Upper lobe of left lung (tissue), 6 donors: ENCODE data around the gene IDS. TPM values are rescaled to one million over a fixed set of nuclear protein-coding genes. Genes with fewer than 3 reads are reported as not detected.

Source experiments
- ATAC-seq, 2 donors: fragments of 200-7000 bp; cut with Tn5 transposase; one replicate each; pipeline ENCODE4 v1.9.1; 2022; ENCODE audit warnings: mild to moderate bottlenecking in 2 of 2, moderate library complexity in 2 of 2; ENCODE audit not compliant: low FRiP score in 2 of 2
- DNase-seq, 2 donors: peaks; one replicate each; pipeline ENCODE4 v3.0.0-alpha.2; 2019 to 2020
- H3K27ac ChIP-seq, 4 donors: fragments of 200-600 bp; sonication (generic); one replicate each; pipeline ENCODE4 v1.5.1; 2016 to 2019
- H3K27me3 ChIP-seq, 4 donors: fragments of 200-600 bp; sonication (generic); one replicate each; pipeline ENCODE4 v1.5.1; 2017 to 2019
- H3K36me3 ChIP-seq, 4 donors: fragments of 200-600 bp; sonication (generic); one replicate each; pipeline ENCODE4 v1.5.1; 2016 to 2019
- H3K4me1 ChIP-seq, 4 donors: fragments of 200-600 bp; sonication (generic); one replicate each; pipeline ENCODE4 v1.5.1; 2018 to 2019
- H3K4me3 ChIP-seq, 4 donors: fragments of 200-600 bp; sonication (generic); one replicate each; pipeline ENCODE4 v1.5.1; 2017 to 2019; ENCODE audit warnings: mild to moderate bottlenecking in 2 of 4, moderate library complexity in 1 of 4
- H3K9me3 ChIP-seq, 4 donors: fragments of 200-600 bp; sonication (generic); one replicate each; pipeline ENCODE4 v1.5.1; 2018 to 2019
- EP300 ChIP-seq, 4 donors: sonication (generic); formaldehyde crosslinking; IDR thresholded peaks; one replicate each; pipeline ENCODE4 v1.5.1; 2017; ENCODE audit warnings: antibody characterized with exemption in 4 of 4, control low read depth in 2 of 4
- POLR2A ChIP-seq, 4 donors: fragments of 450-650 bp; IDR thresholded peaks; one replicate each; pipeline ENCODE4 v1.5.1; 2016 to 2017; ENCODE audit warnings: antibody characterized with exemption in 4 of 4, mild to moderate bottlenecking in 2 of 4
- POLR2AphosphoS5 ChIP-seq, 2 donors: sonication (generic); formaldehyde crosslinking; IDR thresholded peaks; one replicate each; pipeline ENCODE4 v1.5.1; 2017; ENCODE audit warnings: antibody characterized with exemption in 2 of 2
- WGBS, 2 donors: methylation state at CpG; one replicate each; pipeline ENCODE4 v1.1.5; 2017 to 2018; 5-methylcytosine and 5-hydroxymethylcytosine counted together
- total RNA-seq, 6 donors: library from RNA; depleted of rRNA in 4 of 6; stranded (reverse); fragments of >200 nt in 4 of 6; gene quantifications; one replicate each; pipeline versions ENCODE4 v1.1.0 to v1.2.1, GENCODE V29; 2016 to 2021
- TF ChIP-seq, protein P1 (sequence below), 6 experiments: fragments of 450-650 bp in 4 of 6; fragments of 200-600 bp in 2 of 6; sonication (generic) in 2 of 6; IDR thresholded peaks; one replicate each; pipeline ENCODE4 v1.5.1; 2016 to 2019; ENCODE audit warnings: antibody characterized with exemption in 6 of 6
- donor health status: DM: no; HTN: no; CAD: no; lungs with moderate emphysema.
- donor health status: DM: no; HTN: yes; CAD: no; lungs with severe emphysema.

Gene IDS
- total RNA-seq, 6 donors from 2014 or later: 77.5 to 130 (median 97.5) TPM

- H3K27me3 ChIP-seq: no peaks in the 10 kb centered on the region
- H3K36me3 ChIP-seq: no peaks in the 10 kb centered on the region
- H3K4me3 ChIP-seq: no peak overlapping the region
- 17 to 38% methylated on average over 9 of the region's 9 CpGs for WGBS, 2 donors
- no peak for ATAC-seq
- no peaks in the 10 kb centered on the region for H3K9me3 ChIP-seq
- no peak overlapping the region for H3K27ac ChIP-seq
- H3K4me1 ChIP-seq: no peaks in the 10 kb centered on the region
- DNase-seq: no peak
- TF ChIP-seq POLR2AphosphoS5 (IDR thresholded peaks at IDR 0.05): no peak
- TF ChIP-seq, protein P1, sequence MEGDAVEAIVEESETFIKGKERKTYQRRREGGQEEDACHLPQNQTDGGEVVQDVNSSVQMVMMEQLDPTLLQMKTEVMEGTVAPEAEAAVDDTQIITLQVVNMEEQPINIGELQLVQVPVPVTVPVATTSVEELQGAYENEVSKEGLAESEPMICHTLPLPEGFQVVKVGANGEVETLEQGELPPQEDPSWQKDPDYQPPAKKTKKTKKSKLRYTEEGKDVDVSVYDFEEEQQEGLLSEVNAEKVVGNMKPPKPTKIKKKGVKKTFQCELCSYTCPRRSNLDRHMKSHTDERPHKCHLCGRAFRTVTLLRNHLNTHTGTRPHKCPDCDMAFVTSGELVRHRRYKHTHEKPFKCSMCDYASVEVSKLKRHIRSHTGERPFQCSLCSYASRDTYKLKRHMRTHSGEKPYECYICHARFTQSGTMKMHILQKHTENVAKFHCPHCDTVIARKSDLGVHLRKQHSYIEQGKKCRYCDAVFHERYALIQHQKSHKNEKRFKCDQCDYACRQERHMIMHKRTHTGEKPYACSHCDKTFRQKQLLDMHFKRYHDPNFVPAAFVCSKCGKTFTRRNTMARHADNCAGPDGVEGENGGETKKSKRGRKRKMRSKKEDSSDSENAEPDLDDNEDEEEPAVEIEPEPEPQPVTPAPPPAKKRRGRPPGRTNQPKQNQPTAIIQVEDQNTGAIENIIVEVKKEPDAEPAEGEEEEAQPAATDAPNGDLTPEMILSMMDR (IDR thresholded peaks at IDR 0.05): no peak
- TF ChIP-seq POLR2A (IDR thresholded peaks at IDR 0.05): no peak
- no peak for TF ChIP-seq EP300 (IDR thresholded peaks at IDR 0.05)
Measured at GRCh38 chrX:149456476-149457245, 48.4 kb downstream of the IDS start.

- Histone ChIP-seq H3K27me3 (no peaks in the 10 kb centered on the region), H3K9me3 (no peaks in the 10 kb centered on the region), H3K36me3 (no peaks in the 10 kb centered on the region), H3K4me1 (no peaks in the 10 kb centered on the region), H3K27ac (no peak overlapping the region), H3K4me3 (no peak overlapping the region)
- ATAC-seq: no peak
- TF ChIP-seq EP300 (IDR thresholded peaks at IDR 0.05) (no peak), POLR2AphosphoS5 (IDR thresholded peaks at IDR 0.05) (no peak), POLR2A (IDR thresholded peaks at IDR 0.05) (no peak)
- TF ChIP-seq, protein P1 (IDR thresholded peaks at IDR 0.05): no peak
- no peak for DNase-seq
Measured at GRCh38 chrX:149455934-149456333, 49.2 kb downstream of the IDS start.

DNA sequence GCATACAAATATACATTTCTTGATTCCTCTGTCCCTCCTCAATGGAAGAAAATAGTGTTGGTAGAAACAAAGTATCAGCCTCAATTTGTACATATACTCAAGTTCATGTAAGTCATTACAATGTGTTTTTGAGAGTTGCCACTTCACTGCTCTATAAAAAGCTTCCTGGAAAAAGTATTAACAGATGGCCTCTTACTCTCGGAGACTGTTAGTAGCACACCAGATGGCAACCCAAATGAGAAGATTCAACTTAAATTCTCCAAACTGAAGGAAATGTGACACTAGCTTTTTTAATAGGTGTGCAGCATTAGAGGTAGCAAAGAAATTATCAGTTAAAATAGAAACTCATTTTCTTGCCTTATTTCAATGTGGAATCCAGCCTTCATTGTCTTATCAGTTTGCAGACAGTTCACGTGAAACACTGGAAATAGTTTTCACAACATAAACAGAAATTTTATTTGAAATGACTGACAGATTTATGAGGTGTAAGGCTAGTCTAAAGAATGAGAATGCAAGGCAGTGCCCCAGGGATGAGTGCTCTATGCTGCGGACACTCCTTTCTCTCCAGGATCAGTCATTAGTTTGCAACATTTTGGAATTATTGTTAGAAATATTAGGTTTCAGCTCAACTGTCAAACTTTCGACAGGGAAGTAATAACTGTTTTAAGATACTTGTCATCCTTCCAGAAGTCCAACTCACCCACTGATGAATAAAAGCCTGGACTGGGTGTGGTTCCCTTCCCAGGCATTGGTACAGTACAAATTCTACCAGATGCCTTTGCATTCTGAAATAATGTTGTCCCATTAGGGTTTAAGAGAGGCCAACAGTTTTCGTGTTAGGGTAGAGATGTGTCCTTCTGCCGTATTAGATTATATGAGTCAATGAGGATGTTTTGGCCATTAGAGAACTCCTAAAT, 50.9 kb downstream of the IDS start:
- H3K36me3 ChIP-seq: no peaks in the 10 kb centered on the region
- WGBS, 2 donors: 77 to 80% methylated on average over 6 of the region's 6 CpGs
- no peak overlapping the region for H3K27ac ChIP-seq
- no peaks in the 10 kb centered on the region for H3K4me1 ChIP-seq
- no peak for ATAC-seq
- no peaks in the 10 kb centered on the region for H3K9me3 ChIP-seq
- H3K4me3 ChIP-seq: no peak overlapping the region
- no peak for TF ChIP-seq POLR2A (IDR thresholded peaks at IDR 0.05)
- no peak for TF ChIP-seq POLR2AphosphoS5 (IDR thresholded peaks at IDR 0.05)
- TF ChIP-seq, protein P1 (IDR thresholded peaks at IDR 0.05): no peak
- TF ChIP-seq EP300 (IDR thresholded peaks at IDR 0.05): no peak
- no peak for DNase-seq
- no peaks in the 10 kb centered on the region for H3K27me3 ChIP-seq

DNA sequence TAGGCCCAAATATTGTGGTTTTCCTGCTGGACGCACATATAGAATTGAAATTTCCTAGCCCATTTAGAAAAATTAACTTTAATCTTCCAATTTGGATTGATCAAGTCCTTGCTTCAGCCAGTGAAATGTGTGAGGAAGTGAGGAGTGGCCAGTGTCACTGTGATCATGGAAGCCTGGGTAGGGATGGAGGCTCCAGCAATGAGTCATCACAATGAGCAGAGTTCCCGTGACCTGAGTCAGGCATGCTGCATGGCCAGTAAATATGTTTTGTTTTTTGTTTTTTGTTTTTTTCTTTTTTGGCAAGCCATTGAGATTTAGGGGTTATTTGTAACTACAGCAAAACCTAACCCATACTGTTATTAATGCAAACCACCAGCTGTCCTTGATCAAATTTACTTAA, 52.1 kb downstream of the IDS start:
- DNase-seq (no peak), ATAC-seq (no peak)
- H3K4me3 ChIP-seq: no peak overlapping the region
- H3K4me1 ChIP-seq: no peaks in the 10 kb centered on the region
- no peak overlapping the region for H3K27ac ChIP-seq
- H3K9me3 ChIP-seq: no peaks in the 10 kb centered on the region
- H3K27me3 ChIP-seq: no peaks in the 10 kb centered on the region
- TF ChIP-seq POLR2A (IDR thresholded peaks at IDR 0.05) (no peak), EP300 (IDR thresholded peaks at IDR 0.05) (no peak), POLR2AphosphoS5 (IDR thresholded peaks at IDR 0.05) (no peak)
- TF ChIP-seq, protein P1 (IDR thresholded peaks at IDR 0.05): no peak
- no peaks in the 10 kb centered on the region for H3K36me3 ChIP-seq
- WGBS, 2 donors: 78 to 84% methylated on average over 2 of the region's 2 CpGs
